ENCODE measurements around the gene R3HDM1. TPM values are rescaled to one million over a fixed set of nuclear protein-coding genes. Genes with fewer than 3 reads are reported as not detected.

R3HDM1 gene
- total and polyA plus RNA-seq, 2 of the 4 experiments (the other 2 are of a cell fraction): 5.9 to 38.1 TPM

GRCh38 chr2:135620198-135620597 lies 88.9 kb downstream of the R3HDM1 start:
- Histone ChIP-seq H2BK15ac (ENCODE audit: low read depth, low read length) (no peak overlapping the region), H3K27me3 (ENCODE audit: control insufficient read depth, insufficient read depth, low read length) (no peaks in the 10 kb centered on the region), H4K91ac (ENCODE audit: insufficient read depth, low read depth, low read length) (no peak overlapping the region), H3K14ac (replicated peaks; ENCODE audit: low read depth, low read length) (no peak overlapping the region), H3K36me3 (ENCODE audit: control insufficient read depth, insufficient read depth, low read length) (no peaks in the 10 kb centered on the region), H2BK5ac (ENCODE audit: low read depth, low read length, poor library complexity, severe bottlenecking) (no peak overlapping the region), H2AK5ac (ENCODE audit: low read depth, low read length) (no peak overlapping the region), H3K9ac (ENCODE audit: low read depth, low read length) (no peak overlapping the region), H2BK20ac (ENCODE audit: low read depth, low read length) (no peak overlapping the region), H3K23ac (ENCODE audit: low read depth, low read length) (no peak overlapping the region), H2AK9ac (replicated peaks; ENCODE audit: low read depth, low read length, poor library complexity) (no peak overlapping the region), H4K20me1 (ENCODE audit: insufficient read depth, low read length) (no peaks in the 10 kb centered on the region), H3K9me3 (ENCODE audit: control insufficient read depth, insufficient read depth, low read length) (no peaks in the 10 kb centered on the region), H3K4me2 (ENCODE audit: low read depth, low read length) (no peak overlapping the region), H3K4me3 (ENCODE audit: insufficient read depth, low read depth, low read length) (no peak overlapping the region), H3K56ac (ENCODE audit: extremely low read depth, insufficient read depth, low read length) (no peak overlapping the region), H3K79me1 (ENCODE audit: low read depth in 1 of 2, low read length in 2 of 2) (no peaks in the 10 kb centered on the region; a peak in 1 of 4 replicates), H4K5ac (ENCODE audit: low read depth, low read length) (no peak overlapping the region), H3K27ac (ENCODE audit: insufficient read depth, low read length) (no peak overlapping the region), H2BK120ac (ENCODE audit: low read depth, low read length) (no peak overlapping the region), H2AFZ (replicated peaks; ENCODE audit: low read length, poor library complexity) (no peak overlapping the region), H3K9me1 (ENCODE audit: insufficient read depth, low read length) (no peaks in the 10 kb centered on the region), H4K8ac (ENCODE audit: low read depth in 2 of 2, low read length in 2 of 2) (no peak overlapping the region), H3K4ac (ENCODE audit: low read depth, low read length) (no peak overlapping the region), H3K18ac (ENCODE audit: low read depth, low read length) (no peak overlapping the region), H3K4me1 (ENCODE audit: control insufficient read depth, insufficient read depth, low read length) (no peaks in the 10 kb centered on the region; the same call in 1 of the 2 replicates)
- no TSS peak for BruUV-seq (replicated peaks)
- dilution Hi-C loops (cut with HindIII; ENCODE audit: low sequenced_read_pairs, unreplicated experiment): no loop called here
- TF ChIP-seq RAD21 (IDR thresholded peaks at IDR 0.05; ENCODE audit: low read length) (no peak), RCOR1 (IDR thresholded peaks at IDR 0.05; ENCODE audit: insufficient replicate concordance, low read length) (no peak)
- no peak for ATAC-seq (ENCODE audit: low read depth)
- intact Hi-C loops (cut with micrococcal nuclease): no loop called here
- in situ Hi-C loops (cut with MboI; ENCODE audit: low sequenced_read_pairs): no loop called here
- WGBS, 2 experiments (ENCODE audit: extremely low coverage in 2 of 2, insufficient read length in 1 of 2): no CpG with 5 or more reads among the region's 1 CpG
- POLR2A ChIA-PET (ENCODE audit: unreplicated experiment): no interaction called here
- DNase-seq: no peak
- CTCF ChIA-PET: no interaction called here
